WTC11 (cell line): ENCODE measurements around the gene PDGFRB. TPM values are rescaled to one million over a fixed set of nuclear protein-coding genes. Genes with fewer than 3 reads are reported as not detected.

Experiments used
- ATAC-seq: fragments of 200-7000 bp; cut with Tn5 transposase; 2 replicates; pipeline ENCODE4 v1.10.0; 2021; ENCODE audit warnings: mild to moderate bottlenecking, moderate library complexity
- CTCF ChIA-PET: fragments of 300-600 bp; sonication (Branson Sonifier 250); formaldehyde crosslinking; loops from one replicate; lab custom pipeline; 2021; ENCODE audit warnings: antibody characterized with exemption; lab: Charles Lee
- POLR2A ChIA-PET: fragments of 350-600 bp; sonication (Branson Sonifier 250); formaldehyde crosslinking; loops from one replicate; lab custom pipeline; 2021; ENCODE audit warnings: antibody characterized with exemption; lab: Charles Lee
- DNase-seq: peaks from one replicate; pipeline ENCODE4 v3.0.0; 2021; ENCODE audit warnings: low spot score
- H3K27ac Mint-ChIP-seq: 2 replicates; pipeline ENCODE4 v1.8.0; 2021; ENCODE audit warnings: mixed read lengths
- H3K27me3 Mint-ChIP-seq: 2 replicates; pipeline ENCODE4 v1.8.0; 2021; ENCODE audit warnings: low read depth, mild to moderate bottlenecking, moderate library complexity, mixed read lengths
- H3K36me3 Mint-ChIP-seq: 2 replicates; pipeline ENCODE4 v1.8.0; 2021; ENCODE audit warnings: mixed read lengths
- H3K4me1 Mint-ChIP-seq: 2 replicates; pipeline ENCODE4 v1.8.0; 2022; ENCODE audit warnings: mixed read lengths
- H3K4me3 Mint-ChIP-seq: 2 replicates; pipeline ENCODE4 v1.8.0; 2021; ENCODE audit warnings: mild to moderate bottlenecking, moderate library complexity, mixed read lengths
- H3K9me3 Mint-ChIP-seq: 2 replicates; pipeline ENCODE4 v1.8.0; 2021; ENCODE audit warnings: mixed read lengths
- AR ChIP-seq: fragments of 250-450 bp; sonication (Bioruptor Pico); IDR thresholded peaks from 2 replicates; pipeline ENCODE4 v1.9.0; 2021; ENCODE audit warnings: mild to moderate bottlenecking
- E2F1 ChIP-seq: sonication (generic); formaldehyde crosslinking; IDR thresholded peaks from 2 replicates; pipeline ENCODE4 v1.8.0; 2022; ENCODE audit warnings: mild to moderate bottlenecking, missing genetic modification reagents
- ELF4 ChIP-seq: sonication (generic); formaldehyde crosslinking; IDR thresholded peaks from 2 replicates; pipeline ENCODE4 v1.8.1; 2022; ENCODE audit warnings: low read depth, mild to moderate bottlenecking, moderate library complexity, missing genetic modification reagents
- FOXK1 ChIP-seq: sonication (generic); formaldehyde crosslinking; IDR thresholded peaks from 2 replicates; pipeline ENCODE4 v1.8.0; 2022; ENCODE audit warnings: mild to moderate bottlenecking, moderate library complexity, missing genetic modification reagents
- NFATC4 ChIP-seq: fragments of 250-450 bp; sonication (Bioruptor Pico); IDR thresholded peaks from 2 replicates; pipeline ENCODE4 v1.9.0; 2021; ENCODE audit warnings: mild to moderate bottlenecking
- NR3C1 ChIP-seq: sonication (generic); formaldehyde crosslinking; conservative IDR thresholded peaks from 2 replicates; pipeline ENCODE4 v1.8.1; 2023; ENCODE audit warnings: low read depth, mild to moderate bottlenecking, missing genetic modification reagents
- SP1 ChIP-seq: sonication (generic); formaldehyde crosslinking; conservative IDR thresholded peaks from 2 replicates; pipeline ENCODE4 v1.8.1; 2022; ENCODE audit warnings: missing genetic modification reagents
- TEAD4 ChIP-seq: sonication (generic); formaldehyde crosslinking; IDR thresholded peaks from 2 replicates; pipeline ENCODE4 v1.8.0; 2022; ENCODE audit warnings: mild to moderate bottlenecking, missing genetic modification reagents
- ZNF263 ChIP-seq: sonication (generic); formaldehyde crosslinking; IDR thresholded peaks from 2 replicates; pipeline ENCODE4 v1.8.1; 2022; ENCODE audit warnings: low read depth, mild to moderate bottlenecking, moderate library complexity, missing genetic modification reagents
- total RNA-seq: library from RNA; stranded (reverse); gene quantifications from 3 replicates; pipeline ENCODE4 v1.2.3, GENCODE V29; 2021
- TF ChIP-seq, protein P1 (sequence below): sonication (generic); formaldehyde crosslinking; conservative IDR thresholded peaks from 2 replicates; pipeline ENCODE4 v1.8.1; 2022; ENCODE audit warnings: mild to moderate bottlenecking, missing genetic modification reagents
- TF ChIP-seq, protein P2 (sequence below): sonication (generic); formaldehyde crosslinking; IDR thresholded peaks from 2 replicates; pipeline ENCODE4 v1.8.0; 2023; ENCODE audit warnings: missing genetic modification reagents, mild to moderate bottlenecking, borderline replicate concordance
- TF ChIP-seq, protein P3 (sequence below): fragments of 250-450 bp; sonication (Bioruptor Pico); IDR thresholded peaks from 2 replicates; pipeline ENCODE4 v1.9.0; 2021; ENCODE audit warnings: mild to moderate bottlenecking

Gene PDGFRB
- total RNA-seq, 1 experiment from 2014 or later = 5.1 TPM

GRCh38 chr5:150167512-150167850, 11.8 kb upstream of the PDGFRB start:
- ATAC-seq = peak; percentile 9; the same call in 1 of the 2 replicates
- TF ChIP-seq AR (CRISPR knock-in tag) (no peak), FOXK1 (CRISPR knock-in tag) (no peak), NR3C1 (no peak), E2F1 (CRISPR knock-in tag) (no peak), NFATC4 (no peak)
- TF ChIP-seq, all 79 proteins: peak for 0
- no peak overlapping the region for H3K27ac Mint-ChIP-seq
- CTCF ChIA-PET = interaction anchor here (0.9 to 1.9 kb wide), 4 partner anchors 8 to 48 kb away, joined by 3 to 10 read pairs (median 6); no protein-coding TSS in a partner anchor
- peaks cover 93% of the 10 kb centered on the region for H3K27me3 Mint-ChIP-seq
- no peak for DNase-seq
- H3K9me3 Mint-ChIP-seq = no peaks in the 10 kb centered on the region
- no peaks in the 10 kb centered on the region for H3K36me3 Mint-ChIP-seq
- peak overlapping the region; percentile 55 for H3K4me3 Mint-ChIP-seq
- POLR2A ChIA-PET = no interaction called here
- H3K4me1 Mint-ChIP-seq = peaks cover 24% of the 10 kb centered on the region

DNA sequence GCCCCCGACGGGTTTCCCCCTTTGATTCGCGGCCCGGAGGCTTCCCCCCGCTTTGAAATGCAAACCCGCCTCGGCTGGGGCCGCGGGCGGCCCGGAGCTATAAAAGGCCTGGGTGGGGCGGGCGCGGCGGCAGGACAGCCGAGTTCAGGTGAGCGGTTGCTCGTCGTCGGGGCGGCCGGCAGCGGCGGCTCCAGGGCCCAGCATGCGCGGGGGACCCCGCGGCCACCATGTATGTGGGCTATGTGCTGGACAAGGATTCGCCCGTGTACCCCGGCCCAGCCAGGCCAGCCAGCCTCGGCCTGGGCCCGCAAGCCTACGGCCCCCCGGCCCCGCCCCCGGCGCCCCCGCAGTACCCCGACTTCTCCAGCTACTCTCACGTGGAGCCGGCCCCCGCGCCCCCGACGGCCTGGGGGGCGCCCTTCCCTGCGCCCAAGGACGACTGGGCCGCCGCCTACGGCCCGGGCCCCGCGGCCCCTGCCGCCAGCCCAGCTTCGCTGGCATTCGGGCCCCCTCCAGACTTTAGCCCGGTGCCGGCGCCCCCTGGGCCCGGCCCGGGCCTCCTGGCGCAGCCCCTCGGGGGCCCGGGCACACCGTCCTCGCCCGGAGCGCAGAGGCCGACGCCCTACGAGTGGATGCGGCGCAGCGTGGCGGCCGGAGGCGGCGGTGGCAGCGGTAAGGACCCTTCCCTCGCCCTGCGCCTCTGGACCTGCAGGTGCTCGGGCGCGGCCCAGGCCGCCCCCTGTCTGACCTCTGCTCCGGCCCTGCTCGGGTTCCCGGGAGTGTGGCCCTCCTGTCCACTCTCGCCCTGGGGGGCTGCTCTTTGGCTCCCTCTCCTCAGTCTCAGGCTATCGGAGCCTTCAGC, 11.2 kb upstream of the PDGFRB start, which contains the start of gene CDX1:
CDX1 (plus strand) TSS at position 129 of the 862 bp plus-strand sequence; CDS start at position 228, 99 bp downstream.
- H3K4me1 Mint-ChIP-seq = peaks cover 24% of the 10 kb centered on the region
- ATAC-seq (peak; percentile 21), DNase-seq (peak; percentile 59)
- H3K36me3 Mint-ChIP-seq = no peaks in the 10 kb centered on the region
- TF ChIP-seq, protein P1, sequence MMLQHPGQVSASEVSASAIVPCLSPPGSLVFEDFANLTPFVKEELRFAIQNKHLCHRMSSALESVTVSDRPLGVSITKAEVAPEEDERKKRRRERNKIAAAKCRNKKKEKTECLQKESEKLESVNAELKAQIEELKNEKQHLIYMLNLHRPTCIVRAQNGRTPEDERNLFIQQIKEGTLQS (CRISPR knock-in tag) = no peak
- TF ChIP-seq, protein P2, sequence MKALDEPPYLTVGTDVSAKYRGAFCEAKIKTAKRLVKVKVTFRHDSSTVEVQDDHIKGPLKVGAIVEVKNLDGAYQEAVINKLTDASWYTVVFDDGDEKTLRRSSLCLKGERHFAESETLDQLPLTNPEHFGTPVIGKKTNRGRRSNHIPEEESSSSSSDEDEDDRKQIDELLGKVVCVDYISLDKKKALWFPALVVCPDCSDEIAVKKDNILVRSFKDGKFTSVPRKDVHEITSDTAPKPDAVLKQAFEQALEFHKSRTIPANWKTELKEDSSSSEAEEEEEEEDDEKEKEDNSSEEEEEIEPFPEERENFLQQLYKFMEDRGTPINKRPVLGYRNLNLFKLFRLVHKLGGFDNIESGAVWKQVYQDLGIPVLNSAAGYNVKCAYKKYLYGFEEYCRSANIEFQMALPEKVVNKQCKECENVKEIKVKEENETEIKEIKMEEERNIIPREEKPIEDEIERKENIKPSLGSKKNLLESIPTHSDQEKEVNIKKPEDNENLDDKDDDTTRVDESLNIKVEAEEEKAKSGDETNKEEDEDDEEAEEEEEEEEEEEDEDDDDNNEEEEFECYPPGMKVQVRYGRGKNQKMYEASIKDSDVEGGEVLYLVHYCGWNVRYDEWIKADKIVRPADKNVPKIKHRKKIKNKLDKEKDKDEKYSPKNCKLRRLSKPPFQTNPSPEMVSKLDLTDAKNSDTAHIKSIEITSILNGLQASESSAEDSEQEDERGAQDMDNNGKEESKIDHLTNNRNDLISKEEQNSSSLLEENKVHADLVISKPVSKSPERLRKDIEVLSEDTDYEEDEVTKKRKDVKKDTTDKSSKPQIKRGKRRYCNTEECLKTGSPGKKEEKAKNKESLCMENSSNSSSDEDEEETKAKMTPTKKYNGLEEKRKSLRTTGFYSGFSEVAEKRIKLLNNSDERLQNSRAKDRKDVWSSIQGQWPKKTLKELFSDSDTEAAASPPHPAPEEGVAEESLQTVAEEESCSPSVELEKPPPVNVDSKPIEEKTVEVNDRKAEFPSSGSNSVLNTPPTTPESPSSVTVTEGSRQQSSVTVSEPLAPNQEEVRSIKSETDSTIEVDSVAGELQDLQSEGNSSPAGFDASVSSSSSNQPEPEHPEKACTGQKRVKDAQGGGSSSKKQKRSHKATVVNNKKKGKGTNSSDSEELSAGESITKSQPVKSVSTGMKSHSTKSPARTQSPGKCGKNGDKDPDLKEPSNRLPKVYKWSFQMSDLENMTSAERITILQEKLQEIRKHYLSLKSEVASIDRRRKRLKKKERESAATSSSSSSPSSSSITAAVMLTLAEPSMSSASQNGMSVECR (CRISPR knock-in tag) = no peak
- no peak for TF ChIP-seq ELF4 (CRISPR knock-in tag)
- no peak for TF ChIP-seq ZNF263 (CRISPR knock-in tag)
- TF ChIP-seq, protein P3, sequence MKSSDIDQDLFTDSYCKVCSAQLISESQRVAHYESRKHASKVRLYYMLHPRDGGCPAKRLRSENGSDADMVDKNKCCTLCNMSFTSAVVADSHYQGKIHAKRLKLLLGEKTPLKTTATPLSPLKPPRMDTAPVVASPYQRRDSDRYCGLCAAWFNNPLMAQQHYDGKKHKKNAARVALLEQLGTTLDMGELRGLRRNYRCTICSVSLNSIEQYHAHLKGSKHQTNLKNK (CRISPR knock-in tag) = no peak
- no peak for TF ChIP-seq TEAD4 (CRISPR knock-in tag)
- TF ChIP-seq SP1 (CRISPR knock-in tag) = 0 out of 2 replicates have a peak, but pooled peaks have one; percentile 19
- H3K27ac Mint-ChIP-seq = no peak within 1 kb of the TSS
- peaks cover 93% of the 10 kb centered on the region for H3K27me3 Mint-ChIP-seq
- CTCF ChIA-PET = interaction anchor here (0.6 to 1.9 kb wide), 9 partner anchors 8 to 391 kb away, joined by 3 to 10 read pairs (median 3); no protein-coding TSS in a partner anchor
- H3K4me3 Mint-ChIP-seq = peak within 1 kb of the TSS; percentile 55
- H3K9me3 Mint-ChIP-seq = no peaks in the 10 kb centered on the region
- POLR2A ChIA-PET = interaction anchor here (0.7 kb wide), 2 partner anchors 84 to 1287 kb away, joined by 3 read pairs; no protein-coding TSS in a partner anchor
